Activated CD8-positive, alpha-beta T cell treated with anti-CD3 and anti-CD28 coated beads for 36 hours (primary cell): ENCODE data around the gene PPP6R2. TPM values are rescaled to one million over a fixed set of nuclear protein-coding genes. Genes with fewer than 3 reads are reported as not detected.

ENCODE experiments used
- ATAC-seq: fragments of 200-7000 bp; cut with Tn5 transposase; one replicate; pipeline ENCODE4 v1.10.0; 2021; ENCODE audit warnings: mild to moderate bottlenecking, moderate library complexity
- CTCF ChIA-PET: fragments of 350-600 bp; sonication (Branson Sonifier 250); formaldehyde crosslinking; loops from one replicate; lab custom pipeline; 2021; ENCODE audit warnings: antibody characterized with exemption; lab: Charles Lee
- POLR2A ChIA-PET: fragments of 350-600 bp; sonication (Branson Sonifier 250); formaldehyde crosslinking; loops from one replicate; lab custom pipeline; 2021; ENCODE audit warnings: antibody characterized with exemption; lab: Charles Lee
- DNase-seq: peaks from one replicate; pipeline ENCODE4 v3.0.0-alpha.2; 2020
- H3K27ac Mint-ChIP-seq: one replicate; pipeline ENCODE4 v1.8.0; 2021; ENCODE audit warnings: mild to moderate bottlenecking, mixed read lengths
- H3K27me3 Mint-ChIP-seq: one replicate; pipeline ENCODE4 v1.8.0; 2021; ENCODE audit warnings: mixed read lengths
- H3K36me3 Mint-ChIP-seq: one replicate; pipeline ENCODE4 v1.8.0; 2021; ENCODE audit warnings: low read depth, mixed read lengths
- H3K4me1 Mint-ChIP-seq: one replicate; pipeline ENCODE4 v1.8.0; 2021; ENCODE audit warnings: low read depth, mixed read lengths
- H3K4me3 Mint-ChIP-seq: one replicate; pipeline ENCODE4 v1.8.0; 2021; ENCODE audit warnings: mild to moderate bottlenecking, moderate library complexity, mixed read lengths
- H3K9me3 Mint-ChIP-seq: one replicate; pipeline ENCODE4 v1.8.0; 2021; ENCODE audit warnings: mixed read lengths
- CTCF ChIP-seq: fragments of 200-600 bp; IDR thresholded peaks from one replicate; pipeline ENCODE4 v1.8.0; 2022; ENCODE audit warnings: antibody characterized with exemption, mild to moderate bottlenecking
- intact Hi-C: fragments of 100-400 bp; cut with micrococcal nuclease; formaldehyde crosslinking; loops from one replicate; pipeline ENCODE4 v1.10.0; 2022
- total RNA-seq, 2 experiments: library from RNA; stranded (reverse); gene quantifications; one replicate each; pipeline ENCODE4 v1.2.3, GENCODE V29; 2021

The PPP6R2 gene
- total RNA-seq, 2 experiments from 2014 or later: 44.2 to 44.3 TPM

- Mint-ChIP-seq H3K9me3 (no peaks in the 10 kb centered on the region), H3K4me3 (no peak overlapping the region), H3K36me3 (no peaks in the 10 kb centered on the region), H3K4me1 (peaks cover 11% of the 10 kb centered on the region), H3K27ac (no peak overlapping the region), H3K27me3 (no peaks in the 10 kb centered on the region)
- intact Hi-C loops: no loop called here
- CTCF ChIA-PET: no interaction called here
- DNase-seq (no peak), ATAC-seq (no peak)
- TF ChIP-seq CTCF: no peak
- POLR2A ChIA-PET: no interaction called here
These were observed 5.7 kb upstream of the PPP6R2 start for GRCh38 chr22:50337262-50338041.

GRCh38 chr22:50338042-50338573 is 5.0 kb upstream of the PPP6R2 start:
- no peak for TF ChIP-seq CTCF
- intact Hi-C loops: no loop called here
- Mint-ChIP-seq H3K9me3 (no peaks in the 10 kb centered on the region), H3K4me1 (peaks cover 13% of the 10 kb centered on the region), H3K4me3 (no peak overlapping the region), H3K27ac (no peak overlapping the region), H3K27me3 (no peaks in the 10 kb centered on the region), H3K36me3 (no peaks in the 10 kb centered on the region)
- ATAC-seq (no peak), DNase-seq (no peak)
- ChIA-PET CTCF (no interaction called here), POLR2A (no interaction called here)

GRCh38 chr22:50338860-50339462 is 4.2 kb upstream of the PPP6R2 start:
- CTCF ChIA-PET: no interaction called here
- no peaks in the 10 kb centered on the region for H3K9me3 Mint-ChIP-seq
- intact Hi-C loops: no loop called here

GRCh38 chr22:50339945-50340879 is 2.9 kb upstream of the PPP6R2 start:
- POLR2A ChIA-PET: interaction anchor here (0.6 to 2.1 kb wide), 3 partner anchors 21 to 184 kb away, joined by 3 to 6 read pairs (median 3); no protein-coding TSS in a partner anchor
- no peak for TF ChIP-seq CTCF
- H3K27ac Mint-ChIP-seq: no peak overlapping the region
- peaks cover 13% of the 10 kb centered on the region for H3K4me1 Mint-ChIP-seq
- peak; percentile 33 for DNase-seq
- H3K9me3 Mint-ChIP-seq: no peaks in the 10 kb centered on the region
- CTCF ChIA-PET: interaction anchor here (1.5 to 2.7 kb wide), 8 partner anchors 13 to 185 kb away, joined by 3 to 37 read pairs (median 17); partner anchors contain the start of genes DENND6B, HDAC10 and SCO2
- intact Hi-C loops: loop anchor here (5.0 kb wide), 2 partner anchors 68 to 88 kb away; partner anchors contain the start of genes HDAC10 and MAPK11
- no peaks in the 10 kb centered on the region for H3K27me3 Mint-ChIP-seq
- no peak for ATAC-seq
- H3K4me3 Mint-ChIP-seq: no peak overlapping the region
- H3K36me3 Mint-ChIP-seq: no peaks in the 10 kb centered on the region

More at GRCh38 chr22:50338860-50339462, 4.2 kb upstream of the PPP6R2 start:
- H3K36me3 Mint-ChIP-seq: no peaks in the 10 kb centered on the region
- H3K27me3 Mint-ChIP-seq: no peaks in the 10 kb centered on the region
- peaks cover 13% of the 10 kb centered on the region for H3K4me1 Mint-ChIP-seq
- DNase-seq (no peak), ATAC-seq (no peak)
- TF ChIP-seq CTCF: no peak
- POLR2A ChIA-PET: no interaction called here
- no peak overlapping the region for H3K4me3 Mint-ChIP-seq
- no peak overlapping the region for H3K27ac Mint-ChIP-seq
